GM18519 (cell line): ENCODE data around the gene ITPKC.

Source experiments
- ATAC-seq: cut with Tn5 transposase; IDR thresholded peaks from one replicate; pipeline ENCODE4 v1.9.1; 2021; ENCODE audit warnings: mild to moderate bottlenecking, moderate library complexity; ENCODE audit not compliant: unreplicated experiment, low FRiP score

The ITPKC gene

GRCh38 chr19:40689339-40690049 is 27.4 kb upstream of the ITPKC start:
- no peak for ATAC-seq

DNA sequence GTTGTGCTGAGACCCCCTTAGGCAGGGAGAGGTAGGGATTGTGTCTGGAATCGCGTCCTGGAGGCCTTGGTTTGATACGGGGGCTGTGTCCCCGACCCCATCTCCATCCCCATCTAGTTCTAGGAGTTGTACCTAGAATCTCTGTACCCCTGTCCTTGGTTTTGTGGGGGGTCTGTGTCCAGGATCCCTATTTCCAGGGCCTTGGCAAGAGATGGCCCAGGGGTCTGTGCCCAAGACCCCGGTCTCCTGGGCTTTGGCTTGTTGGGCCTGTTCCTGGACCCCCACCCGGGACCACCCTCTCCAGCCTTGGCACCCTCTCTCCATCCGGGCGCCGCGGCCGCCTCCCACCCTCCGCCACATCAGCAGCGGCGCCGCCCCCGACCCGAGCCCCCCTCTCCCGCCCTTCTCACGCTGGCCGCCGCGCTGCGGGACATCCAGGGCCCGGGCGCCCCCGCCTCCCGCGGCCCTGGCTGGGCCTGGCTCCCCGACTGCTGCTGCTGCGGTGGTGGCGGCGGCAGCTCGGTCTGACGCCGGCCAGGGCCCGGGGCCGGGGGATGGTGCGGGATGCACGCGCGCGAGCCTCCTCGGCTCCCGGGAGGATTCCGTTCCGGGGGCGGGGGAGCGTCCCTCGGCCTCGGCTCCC is 26.7 kb upstream of the ITPKC start, which contains the start of gene NUMBL:
NUMBL (minus strand) TSS at position 602 of the 643 bp plus-strand sequence; CDS start at position 434, 168 bp downstream.
- ATAC-seq: no peak

- ATAC-seq: no peak
Measured at GRCh38 chr19:40690693-40691420, 26.1 kb upstream of the ITPKC start.

DNA sequence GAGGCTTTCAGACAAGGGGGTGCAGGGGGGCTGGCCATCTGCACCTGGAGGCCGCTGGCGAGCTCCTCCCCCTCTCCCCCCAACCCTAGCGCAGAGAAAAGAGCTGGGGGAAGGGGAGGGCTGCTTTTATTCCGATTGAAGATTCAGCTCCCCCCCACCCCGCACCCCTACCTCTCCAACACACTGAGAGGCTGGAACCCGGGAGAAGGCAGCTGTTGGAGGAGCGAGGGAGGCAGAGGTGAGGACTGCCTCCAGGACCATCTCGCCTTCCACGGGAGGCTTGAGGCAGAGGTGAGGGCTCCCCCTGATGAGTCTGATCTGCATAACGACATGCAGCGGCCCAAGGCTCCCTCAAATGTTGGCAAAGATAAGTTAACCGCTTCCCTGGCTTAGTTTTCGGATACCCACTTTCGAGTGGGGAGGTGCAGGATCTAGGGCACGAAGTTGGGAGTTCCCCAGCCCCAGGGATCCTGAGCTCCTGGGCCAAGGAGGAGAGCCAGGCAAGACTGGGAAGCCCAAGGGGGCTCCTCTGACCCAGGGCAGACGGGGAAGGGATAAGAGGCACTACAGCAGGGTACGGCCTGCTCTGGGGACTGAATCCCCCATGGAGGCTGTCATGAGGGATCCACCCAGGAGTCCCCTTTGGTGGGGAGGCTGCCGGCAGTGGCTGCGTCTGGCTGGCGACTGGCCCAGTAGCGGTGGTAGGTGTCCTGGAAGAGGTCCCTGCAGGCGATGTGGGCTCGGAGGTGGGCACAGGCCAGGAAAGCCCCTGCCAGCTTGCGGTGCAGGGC is 25.3 kb upstream of the ITPKC start:
- no peak for ATAC-seq

- no peak for ATAC-seq
Measured at GRCh38 chr19:40692212-40692551, 24.7 kb upstream of the ITPKC start.

DNA sequence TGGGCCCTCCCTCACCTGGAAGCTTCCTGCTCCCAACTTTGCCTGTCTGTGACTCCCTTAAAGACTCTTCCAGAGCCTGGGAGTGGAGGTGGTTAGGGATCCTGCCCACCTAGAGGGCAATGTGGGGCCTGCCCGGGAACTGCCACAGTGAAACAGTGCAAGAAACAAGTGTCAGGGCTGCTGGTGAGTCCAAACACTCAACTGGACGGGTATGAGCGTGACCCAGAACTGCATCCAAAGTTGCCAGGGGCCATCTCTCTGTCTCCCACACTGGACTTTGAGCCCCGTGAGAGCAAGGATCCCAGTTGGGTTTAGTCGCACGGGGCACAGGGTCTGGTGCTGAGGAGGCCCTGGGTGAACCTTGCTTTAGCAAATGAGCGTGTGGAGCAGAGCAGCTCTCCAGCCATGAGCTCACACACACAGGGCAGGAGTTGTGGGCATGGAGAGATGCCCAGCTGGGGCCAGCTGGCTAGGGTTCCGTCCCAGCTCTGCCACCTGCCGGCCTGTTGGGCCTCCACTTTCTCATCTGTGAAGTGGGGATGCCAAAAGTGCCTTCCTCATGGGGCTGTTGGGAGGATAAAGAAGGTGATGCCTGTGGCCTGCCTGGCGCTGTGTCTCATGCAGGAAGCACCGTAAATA is 23.6 kb upstream of the ITPKC start:
- ATAC-seq: no peak

DNA sequence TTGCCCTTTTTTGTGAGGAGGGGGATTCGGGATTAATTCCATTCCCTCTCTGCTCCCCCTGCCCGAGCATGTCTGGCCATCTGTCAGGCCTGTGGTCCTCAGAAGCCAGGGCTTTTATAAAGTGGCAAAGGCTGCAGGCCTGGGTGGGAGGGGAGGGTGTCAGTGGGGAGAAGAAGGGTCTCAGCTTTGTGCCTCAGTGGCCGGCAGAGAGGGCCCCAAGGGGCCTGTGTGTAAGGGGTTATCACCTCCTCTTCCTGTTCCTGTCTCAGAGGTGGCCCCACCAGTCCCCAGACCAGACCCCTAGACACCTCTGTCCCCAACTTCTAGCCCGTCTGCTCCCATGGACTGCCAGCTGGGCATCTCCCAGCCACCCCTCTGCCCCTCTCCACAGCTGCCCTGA is 23.0 kb upstream of the ITPKC start:
- no peak for ATAC-seq

- no peak for ATAC-seq
Measured at GRCh38 chr19:40695881-40696280, 21.0 kb upstream of the ITPKC start.

- ATAC-seq: no peak
Measured at GRCh38 chr19:40697007-40697406, 19.9 kb upstream of the ITPKC start.

DNA sequence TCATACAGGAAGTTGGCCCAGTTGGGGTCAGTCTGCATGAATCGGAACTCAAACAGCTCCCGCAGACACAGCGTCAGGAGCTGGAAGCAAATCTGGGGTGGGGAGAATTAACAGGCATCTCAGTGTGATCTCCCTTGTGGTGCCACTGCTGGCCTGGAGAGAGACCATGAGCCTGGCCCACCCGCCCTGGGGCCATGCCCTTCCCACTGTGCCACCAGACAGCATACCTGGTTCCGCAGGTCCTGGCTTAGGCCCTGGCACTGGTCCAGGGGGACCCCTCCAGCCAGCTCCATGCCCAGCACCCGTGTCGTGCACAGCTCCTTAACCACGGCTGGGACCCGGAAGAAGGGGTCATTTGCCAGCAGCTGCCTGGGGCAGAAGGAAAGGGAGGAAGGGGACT is 16.8 kb upstream of the ITPKC start:
- no peak for ATAC-seq

DNA sequence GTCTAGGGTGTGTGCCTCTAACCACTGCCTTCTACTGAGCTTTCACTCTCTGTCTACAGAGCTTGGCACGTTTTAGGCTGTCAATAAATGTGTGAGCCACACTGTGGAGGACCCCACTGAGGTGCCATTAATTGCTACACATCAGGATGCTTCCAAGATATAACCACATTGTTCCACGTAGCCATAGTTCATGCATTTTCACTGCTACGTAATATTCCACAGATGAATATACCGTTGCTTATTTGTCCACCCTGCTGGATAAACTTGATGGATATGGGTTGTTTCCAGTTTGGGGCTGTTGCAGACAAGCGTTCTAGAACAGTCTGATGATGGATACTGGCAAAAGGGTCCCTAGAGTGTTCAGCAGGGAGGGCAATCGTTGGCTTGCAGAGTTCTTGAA is 15.2 kb upstream of the ITPKC start:
- no peak for ATAC-seq

DNA sequence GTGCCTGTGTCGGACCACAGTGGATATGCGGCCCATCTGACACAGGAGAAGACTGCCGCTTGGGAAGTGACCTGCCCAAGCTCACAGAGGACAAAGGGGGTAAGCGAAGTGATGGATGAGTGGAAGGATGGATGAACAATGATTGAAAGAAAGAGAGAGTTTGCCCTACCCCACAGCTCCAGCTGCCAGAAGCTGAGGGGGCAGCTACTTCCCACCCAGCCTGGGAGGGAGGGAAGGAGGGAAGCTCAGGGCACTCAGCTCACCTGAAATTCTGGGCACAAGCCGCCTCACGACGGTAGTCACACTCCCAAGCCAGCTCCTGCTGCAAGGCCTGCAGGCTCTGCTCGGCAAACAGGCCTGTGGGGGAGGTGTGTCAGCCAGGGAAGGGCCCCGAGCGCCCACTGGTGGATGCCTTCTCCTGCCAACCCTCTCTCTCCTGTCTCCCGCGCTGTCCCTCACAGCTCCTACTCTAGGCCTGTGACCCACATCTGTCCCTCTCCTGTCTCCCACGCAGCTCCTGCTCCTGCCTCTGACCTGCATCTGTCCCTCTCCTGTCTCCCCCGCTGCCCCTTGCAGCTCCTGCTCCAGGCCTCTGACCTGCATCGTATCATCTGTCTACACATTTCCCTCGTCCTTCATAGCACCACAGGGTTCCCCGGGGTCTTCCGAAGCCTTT is 14.4 kb upstream of the ITPKC start:
- no peak for ATAC-seq

- ATAC-seq: no peak
Measured at GRCh38 chr19:40703029-40703755, 13.7 kb upstream of the ITPKC start.

- ATAC-seq: no peak
Measured at GRCh38 chr19:40704491-40705361, 12.2 kb upstream of the ITPKC start.

DNA sequence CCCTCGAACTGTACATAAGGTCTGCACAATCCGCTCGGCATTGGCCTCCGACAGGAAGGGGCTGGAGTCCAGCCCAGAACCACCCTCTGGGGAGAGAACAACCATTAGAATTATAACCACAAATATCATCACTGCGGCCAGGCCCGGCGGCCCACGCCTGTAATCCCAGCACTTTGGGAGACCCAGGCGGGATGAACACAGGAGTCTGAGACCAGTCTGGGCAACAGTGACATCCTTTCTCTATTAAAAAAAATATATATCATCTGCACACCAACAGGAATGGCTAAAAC is 11.6 kb upstream of the ITPKC start:
- ATAC-seq: no peak

DNA sequence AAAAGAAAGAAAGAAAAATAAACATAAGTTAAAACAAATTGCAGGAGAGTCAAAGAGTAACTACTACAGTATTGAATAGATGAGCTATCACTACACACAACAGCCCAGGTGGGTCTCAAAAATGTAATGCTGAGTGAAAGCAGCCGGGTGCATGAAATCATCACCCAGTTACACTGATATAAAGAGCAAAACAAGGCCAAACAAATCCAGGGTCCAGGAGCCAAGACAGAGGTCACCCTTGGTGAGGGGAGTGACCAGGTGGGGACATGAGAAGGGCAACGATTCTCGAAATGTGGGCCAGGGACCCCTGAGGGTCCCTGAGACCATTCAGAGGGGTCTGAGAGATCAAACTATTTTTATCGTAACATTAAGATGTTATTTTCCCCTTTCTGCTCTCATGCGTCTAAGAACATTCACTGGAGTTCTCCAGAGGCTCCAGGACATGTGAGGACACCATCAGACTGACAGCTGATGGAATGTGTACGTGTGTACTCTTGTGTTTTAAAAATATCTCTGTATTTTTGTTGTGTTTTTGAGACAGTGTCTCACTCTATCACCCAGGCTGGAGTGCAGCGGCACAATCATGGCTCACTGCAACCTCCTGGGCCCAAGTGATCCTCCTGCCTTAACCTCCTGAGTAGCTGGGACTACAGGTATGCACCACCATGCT is 10.8 kb upstream of the ITPKC start:
- ATAC-seq: no peak

- ATAC-seq: no peak
Measured at GRCh38 chr19:40707615-40708014, 9.3 kb upstream of the ITPKC start.

DNA sequence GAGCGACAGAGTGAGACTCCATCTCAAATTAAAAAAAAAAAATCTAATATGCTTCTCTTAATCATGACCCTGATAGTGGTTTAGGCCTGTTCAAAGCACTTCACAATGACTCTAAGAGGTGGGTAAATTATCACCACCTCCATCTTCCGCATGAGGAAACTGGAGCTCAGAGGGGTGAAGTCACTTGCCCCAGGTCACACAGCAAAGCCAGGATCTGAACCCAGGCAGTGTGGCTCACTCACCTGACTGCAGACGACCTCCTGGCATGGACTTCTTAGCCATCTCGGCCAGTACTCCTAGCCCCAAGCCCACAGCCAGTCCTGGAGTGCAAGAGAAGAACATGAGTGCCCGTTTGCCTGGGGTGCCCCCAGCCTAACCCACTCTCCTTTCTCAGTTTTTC is 7.1 kb upstream of the ITPKC start:
- ATAC-seq: no peak
